GM13976 (cell line): ENCODE results near the gene SNX9.

Experiments used
- DNase-seq: peaks from one replicate; pipeline ENCODE4 v3.0.0; 2012; ENCODE audit warnings: low spot score
- CTCF ChIP-seq: IDR thresholded peaks from 2 replicates; pipeline ENCODE4 v1.5.1; 2012; ENCODE audit warnings: borderline replicate concordance, mild to moderate bottlenecking; ENCODE audit not compliant: insufficient read depth; ENCODE audit errors: extremely low read depth, missing control alignments, control extremely low read depth
- in situ Hi-C: fragments of 300-500 bp; cut with MboI; formaldehyde crosslinking; loops from one replicate; pipeline ENCODE4 v1.12.0; 2022; ENCODE audit warnings: low sequenced_read_pairs, mixed read lengths, inconsistent platforms; ENCODE audit not compliant: unreplicated experiment

Gene SNX9

DNA sequence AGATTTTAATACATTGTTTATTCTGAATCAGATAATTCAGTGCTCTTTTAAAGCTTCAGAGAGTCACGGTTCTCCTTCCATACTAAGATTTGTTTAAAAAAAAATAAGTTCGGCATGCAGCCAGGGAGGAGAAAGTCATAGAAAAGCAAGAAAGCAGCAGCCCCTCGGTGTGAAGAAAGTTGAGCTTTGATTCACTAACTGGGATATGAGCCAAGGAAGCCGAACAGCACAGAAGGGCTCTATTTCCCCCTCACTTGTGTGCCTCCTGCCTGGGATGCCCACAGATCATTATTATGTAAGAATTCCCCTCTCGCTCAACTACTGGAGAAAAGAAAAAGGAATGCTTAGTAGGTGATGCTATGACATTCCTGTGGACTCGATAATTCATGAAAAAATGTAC, 89.3 kb downstream of the SNX9 start:
- no peak for DNase-seq
- in situ Hi-C loops, result no loop called here
- no peak for TF ChIP-seq CTCF

DNA sequence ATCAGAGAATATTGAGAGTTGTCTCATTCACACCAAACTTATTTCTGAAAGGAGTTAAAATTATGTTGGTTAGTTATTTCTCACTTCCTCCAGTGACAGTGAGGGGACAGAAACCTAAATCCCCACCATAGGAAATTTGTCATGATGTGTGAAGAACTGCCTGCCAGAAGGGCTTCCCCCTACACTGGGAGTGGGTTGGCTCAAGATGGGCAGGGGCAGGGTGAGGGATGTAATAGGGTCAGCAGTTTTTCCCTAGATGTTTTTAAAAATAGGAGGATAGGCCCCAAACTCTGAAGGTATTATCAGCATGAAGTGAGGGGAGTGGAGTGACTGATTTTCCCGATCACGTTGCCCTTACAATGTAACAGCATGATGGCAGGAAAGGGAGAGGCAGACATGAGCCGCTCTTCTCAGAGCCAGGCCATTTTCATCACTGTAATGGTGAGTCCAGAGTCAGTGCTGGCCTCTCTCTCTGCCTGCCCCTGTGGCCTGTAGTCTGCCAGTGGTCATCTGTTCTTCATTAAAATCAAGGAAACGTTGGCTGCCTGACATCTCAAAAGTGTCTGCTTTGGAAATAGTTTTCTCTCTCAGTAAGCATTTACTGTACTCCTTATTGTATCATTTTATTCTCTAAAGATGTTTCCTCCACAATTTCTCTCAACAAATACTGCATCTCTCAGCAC, 98.8 kb downstream of the SNX9 start:
- TF ChIP-seq CTCF, result no peak
- in situ Hi-C loops, result no loop called here
- no peak for DNase-seq

DNA sequence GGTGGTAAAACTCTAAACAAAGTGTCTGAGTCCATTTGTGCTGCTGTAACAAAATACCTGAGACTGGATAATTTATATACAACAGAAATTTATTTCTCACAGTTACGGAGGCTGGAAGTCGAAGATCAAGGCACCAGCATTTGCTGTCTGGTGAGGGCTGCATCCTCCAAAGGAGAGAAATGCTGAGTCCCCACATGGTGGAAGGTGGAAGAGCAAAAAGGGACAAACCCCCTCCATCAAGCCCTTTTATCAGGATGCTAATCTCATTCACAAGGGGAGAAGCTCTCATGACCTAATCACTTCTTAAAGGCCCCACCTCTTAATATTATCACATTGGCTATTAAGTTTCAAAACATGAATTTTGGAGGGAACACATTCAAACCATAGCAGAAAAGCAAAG, 102.7 kb downstream of the SNX9 start:
- DNase-seq, result no peak
- no peak for TF ChIP-seq CTCF
- in situ Hi-C loops, result no loop called here

GRCh38 chr6:157927011-157927410, 104.0 kb downstream of the SNX9 start:
- in situ Hi-C loops, result no loop called here
- TF ChIP-seq CTCF, result no peak
- no peak for DNase-seq

- no peak for DNase-seq
- in situ Hi-C loops, result no loop called here
Measured at GRCh38 chr6:157928428-157928827, 105.4 kb downstream of the SNX9 start.

DNA sequence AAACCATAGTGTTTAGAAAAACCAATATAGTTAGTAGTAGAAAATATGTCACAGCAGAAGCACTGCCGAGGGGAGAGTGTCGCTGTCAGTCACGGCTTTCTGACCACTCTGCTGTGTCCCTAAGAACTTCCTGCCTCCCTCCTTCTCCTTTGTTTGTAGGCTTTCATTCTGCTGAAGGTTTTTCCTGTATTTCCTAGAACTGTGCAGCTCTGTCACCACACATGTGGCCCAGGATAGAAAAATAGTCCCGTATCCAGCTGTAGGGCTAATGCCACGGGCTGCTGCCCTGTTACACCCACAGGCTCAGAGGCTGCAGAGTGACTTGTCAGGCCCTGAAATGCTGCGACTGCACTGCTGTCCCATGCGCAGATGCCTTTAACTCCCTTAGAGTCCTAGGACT, 106.0 kb downstream of the SNX9 start:
- DNase-seq, result no peak
- TF ChIP-seq CTCF, result no peak
- in situ Hi-C loops, result no loop called here

More at GRCh38 chr6:157928428-157928827, 105.4 kb downstream of the SNX9 start:
- TF ChIP-seq CTCF, result no peak
